ENCODE results near the gene EPHB2. TPM values are rescaled to one million over a fixed set of nuclear protein-coding genes. Genes with fewer than 3 reads are reported as not detected.

Gene EPHB2
- total RNA-seq, 2 donors from 2014 or later, result 34.0 to 50.7 TPM

DNA sequence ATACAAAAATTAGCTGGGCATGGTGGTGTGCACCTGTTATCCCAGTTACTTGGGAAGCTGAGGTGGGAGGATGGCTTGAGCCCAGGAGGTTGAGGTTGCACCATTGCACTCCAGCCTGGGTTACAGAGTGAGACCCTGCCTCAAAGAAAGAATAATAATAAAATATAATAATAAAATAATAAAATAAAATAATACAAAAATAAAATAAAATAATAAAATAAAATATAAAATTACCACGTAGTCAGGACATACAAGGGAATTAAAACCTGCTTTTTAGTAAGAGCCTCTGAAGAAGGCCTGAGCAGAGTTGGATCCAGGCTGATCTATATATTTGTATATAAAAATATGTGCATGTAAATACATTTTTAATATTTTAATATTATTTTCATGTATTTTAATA, 41.7 kb downstream of the EPHB2 start:
- Histone ChIP-seq H3K36me3 (ENCODE audit: control insufficient read depth, insufficient read depth, low read length) (no peaks in the 10 kb centered on the region), H3K9me3 (ENCODE audit: control insufficient read depth, low read length) (no peaks in the 10 kb centered on the region), H3K9ac (ENCODE audit: extremely low read depth, low read length, poor library complexity, severe bottlenecking) (no peak overlapping the region), H3K4me1 (ENCODE audit: control insufficient read depth, insufficient read depth, low read length) (peaks cover 9% of the 10 kb centered on the region), H3K4me3 (ENCODE audit: low read length) (no peak overlapping the region), H3K27me3 (ENCODE audit: control insufficient read depth, insufficient read depth, low read length, poor library complexity, severe bottlenecking) (no peaks in the 10 kb centered on the region), H3K27ac (ENCODE audit: low read depth, low read length) (no peak overlapping the region)
- Mint-ChIP-seq H3K9me3 (no peaks in the 10 kb centered on the region), H3K4me3 (no peak overlapping the region), H3K4me1 (peaks cover 16% of the 10 kb centered on the region), H3K27ac (no peak overlapping the region), H3K27me3 (ENCODE audit: insufficient read depth) (peaks cover 5% of the 10 kb centered on the region), H3K36me3 (ENCODE audit: low read depth) (no peaks in the 10 kb centered on the region)
- TF ChIP-seq, protein P1, sequence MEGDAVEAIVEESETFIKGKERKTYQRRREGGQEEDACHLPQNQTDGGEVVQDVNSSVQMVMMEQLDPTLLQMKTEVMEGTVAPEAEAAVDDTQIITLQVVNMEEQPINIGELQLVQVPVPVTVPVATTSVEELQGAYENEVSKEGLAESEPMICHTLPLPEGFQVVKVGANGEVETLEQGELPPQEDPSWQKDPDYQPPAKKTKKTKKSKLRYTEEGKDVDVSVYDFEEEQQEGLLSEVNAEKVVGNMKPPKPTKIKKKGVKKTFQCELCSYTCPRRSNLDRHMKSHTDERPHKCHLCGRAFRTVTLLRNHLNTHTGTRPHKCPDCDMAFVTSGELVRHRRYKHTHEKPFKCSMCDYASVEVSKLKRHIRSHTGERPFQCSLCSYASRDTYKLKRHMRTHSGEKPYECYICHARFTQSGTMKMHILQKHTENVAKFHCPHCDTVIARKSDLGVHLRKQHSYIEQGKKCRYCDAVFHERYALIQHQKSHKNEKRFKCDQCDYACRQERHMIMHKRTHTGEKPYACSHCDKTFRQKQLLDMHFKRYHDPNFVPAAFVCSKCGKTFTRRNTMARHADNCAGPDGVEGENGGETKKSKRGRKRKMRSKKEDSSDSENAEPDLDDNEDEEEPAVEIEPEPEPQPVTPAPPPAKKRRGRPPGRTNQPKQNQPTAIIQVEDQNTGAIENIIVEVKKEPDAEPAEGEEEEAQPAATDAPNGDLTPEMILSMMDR (conservative IDR thresholded peaks at IDR 0.05), result no peak
- 100% methylated on average over 1 of the region's 1 CpG; no CpG with 5 or more reads in 1 of the 2 experiments for WGBS, 2 experiments (ENCODE audit: insufficient coverage in 1 of 2, insufficient read length in 1 of 2)
- DNase-seq, result no peak

DNA sequence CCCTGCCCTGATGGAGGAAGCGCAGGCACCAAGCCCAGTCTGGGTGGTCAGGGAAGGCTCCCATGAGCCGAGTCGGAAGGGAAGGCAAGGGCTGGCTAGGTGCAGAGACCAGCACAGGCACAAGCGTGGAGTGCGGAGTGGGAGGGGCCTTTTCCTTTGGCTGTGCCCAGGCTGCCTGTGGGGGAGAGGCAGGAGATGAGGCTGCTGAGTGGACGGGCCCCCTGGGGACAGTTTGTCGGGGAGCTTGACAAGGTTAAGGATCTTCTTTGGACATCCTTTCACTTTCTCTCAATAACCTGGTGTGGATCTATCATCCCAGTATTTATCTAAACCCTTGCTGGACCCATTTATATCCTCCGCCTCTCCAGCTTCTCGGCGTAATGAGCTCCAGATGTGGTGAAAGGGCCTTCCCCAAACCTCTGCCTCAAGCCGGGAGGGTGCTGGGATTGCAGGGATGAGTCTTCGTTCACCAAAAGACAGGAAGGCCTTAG, 42.9 kb downstream of the EPHB2 start:
- peaks cover 7% of the 10 kb centered on the region for H3K4me1 ChIP-seq (ENCODE audit: control insufficient read depth, insufficient read depth, low read length)
- Mint-ChIP-seq H3K27me3 (ENCODE audit: insufficient read depth) (peaks cover 5% of the 10 kb centered on the region), H3K36me3 (ENCODE audit: low read depth) (no peaks in the 10 kb centered on the region), H3K4me3 (no peak overlapping the region), H3K4me1 (peaks cover 16% of the 10 kb centered on the region), H3K9me3 (no peaks in the 10 kb centered on the region), H3K27ac (no peak overlapping the region)
- DNase-seq, result no peak
- H3K27me3 ChIP-seq (ENCODE audit: control insufficient read depth, insufficient read depth, low read length, poor library complexity, severe bottlenecking), result no peaks in the 10 kb centered on the region
- H3K27ac ChIP-seq (ENCODE audit: low read depth, low read length), result peak overlapping the region; percentile 24
- TF ChIP-seq, protein P1 (conservative IDR thresholded peaks at IDR 0.05), result no peak
- WGBS, 2 experiments (ENCODE audit: insufficient coverage in 1 of 2, insufficient read length in 1 of 2), result 83 to 88% methylated on average over 6 to 12 of the region's 12 CpGs
- no peaks in the 10 kb centered on the region for H3K36me3 ChIP-seq (ENCODE audit: control insufficient read depth, insufficient read depth, low read length)
- H3K9me3 ChIP-seq (ENCODE audit: control insufficient read depth, low read length), result no peaks in the 10 kb centered on the region
- H3K4me3 ChIP-seq (ENCODE audit: low read length), result no peak overlapping the region
- no peak overlapping the region for H3K9ac ChIP-seq (ENCODE audit: extremely low read depth, low read length, poor library complexity, severe bottlenecking)

- H3K27ac ChIP-seq (ENCODE audit: low read depth, low read length), result no peak overlapping the region
- DNase-seq, result no peak
- H3K36me3 Mint-ChIP-seq (ENCODE audit: low read depth), result no peaks in the 10 kb centered on the region
- H3K4me3 ChIP-seq (ENCODE audit: low read length), result no peak overlapping the region
- H3K9me3 Mint-ChIP-seq, result no peaks in the 10 kb centered on the region
- no peaks in the 10 kb centered on the region for H3K9me3 ChIP-seq (ENCODE audit: control insufficient read depth, low read length)
- H3K27me3 ChIP-seq (ENCODE audit: control insufficient read depth, insufficient read depth, low read length, poor library complexity, severe bottlenecking), result no peaks in the 10 kb centered on the region
- H3K27me3 Mint-ChIP-seq (ENCODE audit: insufficient read depth), result peaks cover 5% of the 10 kb centered on the region
- peaks cover 16% of the 10 kb centered on the region for H3K4me1 Mint-ChIP-seq
- TF ChIP-seq, protein P1 (conservative IDR thresholded peaks at IDR 0.05), result no peak
- H3K9ac ChIP-seq (ENCODE audit: extremely low read depth, low read length, poor library complexity, severe bottlenecking), result no peak overlapping the region
- no peak overlapping the region for H3K27ac Mint-ChIP-seq
- no peaks in the 10 kb centered on the region for H3K36me3 ChIP-seq (ENCODE audit: control insufficient read depth, insufficient read depth, low read length)
- WGBS, 2 experiments (ENCODE audit: insufficient coverage in 1 of 2, insufficient read length in 1 of 2), result 85 to 97% methylated on average over 5 to 10 of the region's 10 CpGs
- peaks cover 7% of the 10 kb centered on the region for H3K4me1 ChIP-seq (ENCODE audit: control insufficient read depth, insufficient read depth, low read length)
- no peak overlapping the region for H3K4me3 Mint-ChIP-seq
Observed at GRCh38 chr1:22754106-22754768, 43.6 kb downstream of the EPHB2 start.
